ENCODE results near the gene NDFIP1.

- no peak for TF ChIP-seq MXD4 (CRISPR knock-in tag; IDR thresholded peaks at IDR 0.05; ENCODE audit: borderline replicate concordance)
- TF ChIP-seq CREB1 (CRISPR knock-in tag; IDR thresholded peaks at IDR 0.05), result no peak
- TF ChIP-seq CTCF (IDR thresholded peaks at IDR 0.05), result no peak
- no peak for TF ChIP-seq USF1 (CRISPR knock-in tag; IDR thresholded peaks at IDR 0.05)
- no peak for TF ChIP-seq KAT7 (CRISPR knock-in tag; IDR thresholded peaks at IDR 0.05; ENCODE audit: borderline replicate concordance)
- TF ChIP-seq ESRRA (CRISPR knock-in tag; IDR thresholded peaks at IDR 0.05; ENCODE audit: borderline replicate concordance), result no peak
- TF ChIP-seq NR3C1 (CRISPR knock-in tag; conservative IDR thresholded peaks at IDR 0.05; ENCODE audit: low read depth), result no peak
- TF ChIP-seq NFE2L1 (CRISPR knock-in tag; IDR thresholded peaks at IDR 0.05), result no peak
- TF ChIP-seq NFYB (CRISPR knock-in tag; conservative IDR thresholded peaks at IDR 0.05; ENCODE audit: low read depth), result no peak
- no peak for TF ChIP-seq E2F5 (CRISPR knock-in tag; IDR thresholded peaks at IDR 0.05)
- no peak for TF ChIP-seq ATF2 (CRISPR knock-in tag; IDR thresholded peaks at IDR 0.05; ENCODE audit: borderline replicate concordance, low read depth)
Measured at GRCh38 chr5:142182840-142183239, 74.3 kb downstream of the NDFIP1 start.
